HEK293 (cell line): ENCODE measurements around the gene USF1.

Experiments used
- CTCF ChIP-seq: fragments of 450-650 bp; formaldehyde crosslinking; IDR thresholded peaks from 2 replicates; pipeline ENCODE4 v1.5.1; 2016; ENCODE audit warnings: missing biosample characterization, missing genetic modification characterization
- SETDB1 ChIP-seq: IDR thresholded peaks from one replicate; pipeline ENCODE4 v1.6.1; 2017; ENCODE audit warnings: mild to moderate bottlenecking, low read length, moderate library complexity, mixed read lengths; ENCODE audit not compliant: insufficient read length
- SP2 ChIP-seq: fragments of 450-650 bp; formaldehyde crosslinking; IDR thresholded peaks from 2 replicates; pipeline ENCODE4 v1.5.1; 2016; ENCODE audit warnings: missing biosample characterization, missing genetic modification characterization
- ZBTB17 ChIP-seq: fragments of 450-650 bp; formaldehyde crosslinking; IDR thresholded peaks from 2 replicates; pipeline ENCODE4 v1.5.1; 2016; ENCODE audit warnings: missing biosample characterization, missing genetic modification characterization
- ZBTB49 ChIP-seq: fragments of 450-650 bp; formaldehyde crosslinking; IDR thresholded peaks from 2 replicates; pipeline ENCODE4 v1.5.1; 2016; ENCODE audit warnings: missing biosample characterization, missing genetic modification characterization, low read depth
- ZNF23 ChIP-seq: fragments of 450-650 bp; formaldehyde crosslinking; IDR thresholded peaks from 2 replicates; pipeline ENCODE4 v1.5.1; 2016; ENCODE audit warnings: missing biosample characterization, missing genetic modification characterization, borderline replicate concordance
- ZNF274 ChIP-seq, 2 experiments: fragments of 200-500 bp in 1 of 2; fragments of 450-650 bp in 1 of 2; sonication (Bioruptor generic) in 1 of 2; formaldehyde crosslinking in 1 of 2; IDR thresholded peaks; 2 replicates each; pipeline versions ENCODE4 v1.5.1 to v1.6.1; 2014 to 2016; ENCODE audit warnings: borderline replicate concordance in 1 of 2, inconsistent platforms in 1 of 2, low read length in 1 of 2, missing biosample characterization in 1 of 2, missing genetic modification characterization in 1 of 2
- ZNF292 ChIP-seq: fragments of 450-650 bp; formaldehyde crosslinking; IDR thresholded peaks from 2 replicates; pipeline ENCODE4 v1.5.1; 2016; ENCODE audit warnings: low read depth, missing biosample characterization, missing genetic modification characterization, borderline replicate concordance
- ZNF398 ChIP-seq: fragments of 450-650 bp; formaldehyde crosslinking; IDR thresholded peaks from 2 replicates; pipeline ENCODE4 v1.5.1; 2017; ENCODE audit warnings: missing biosample characterization, missing genetic modification characterization

GRCh38 chr1:161020509-161021164 lies 25.1 kb downstream of the USF1 start, which contains the start of gene F11R:
- TF ChIP-seq SETDB1: no peak
- peak; percentile 84 for TF ChIP-seq CTCF (tag by site-specific recombination)
- no peak for TF ChIP-seq ZNF274 (IDR thresholded peaks at IDR 0.05; ENCODE audit: low read length)
- TF ChIP-seq ZNF274 (tag by site-specific recombination; IDR thresholded peaks at IDR 0.05; ENCODE audit: borderline replicate concordance): no peak
- TF ChIP-seq ZNF398 (tag by site-specific recombination): no peak; the same call in 1 of the 2 replicates
- TF ChIP-seq ZNF23 (tag by site-specific recombination): no peak
- TF ChIP-seq SP2 (tag by site-specific recombination): no peak
- no peak for TF ChIP-seq ZBTB49
- no peak for TF ChIP-seq ZNF292 (tag by site-specific recombination)
- peak; percentile 82 for TF ChIP-seq ZBTB17
